Measurements from ENCODE around the gene C16orf96. TPM values are rescaled to one million over a fixed set of nuclear protein-coding genes. Genes with fewer than 3 reads are reported as not detected.
"Not testable (repeated sequence)": the region's sequence is repeated elsewhere in the genome, so short reads cannot be mapped to it uniquely, and the experiment has no call there.

The C16orf96 gene
- total RNA-seq, 2 experiments from 2014 or later, result 0.16 to 0.32 TPM

GRCh38 chr16:4564661-4565267, 8.6 kb downstream of the C16orf96 start:
- TF ChIP-seq CTCF (IDR thresholded peaks at IDR 0.05), result no peak
- POLR2A ChIA-PET, result no interaction called here
- ATAC-seq (no peak), DNase-seq (no peak)
- H3K4me3 Mint-ChIP-seq, result no peak overlapping the region
- intact Hi-C loops (cut with micrococcal nuclease), result no loop called here
- H3K4me1 Mint-ChIP-seq (ENCODE audit: low read depth), result peaks cover 5% of the 10 kb centered on the region
- no peaks in the 10 kb centered on the region for H3K36me3 Mint-ChIP-seq (ENCODE audit: low read depth)
- no peaks in the 10 kb centered on the region for H3K9me3 Mint-ChIP-seq
- CTCF ChIA-PET, result interaction anchor here (0.8 to 3.4 kb wide), 2 partner anchors 10 to 21 kb away, joined by 3 to 15 read pairs; no protein-coding TSS in a partner anchor
- H3K27me3 Mint-ChIP-seq, result no peaks in the 10 kb centered on the region
- H3K27ac Mint-ChIP-seq, result no peak overlapping the region

- no peak overlapping the region for H3K4me3 Mint-ChIP-seq
- H3K9me3 Mint-ChIP-seq, result no peaks in the 10 kb centered on the region
- ChIA-PET CTCF (interaction anchor here (1.5 kb wide), 1 partner anchor 19 kb away, joined by 5 read pairs; no protein-coding TSS in a partner anchor), POLR2A (interaction anchor here (0.6 kb wide), 1 partner anchor 44 kb away, joined by 3 read pairs; no protein-coding TSS in a partner anchor)
- no peaks in the 10 kb centered on the region for H3K27me3 Mint-ChIP-seq
- no peak for ATAC-seq
- TF ChIP-seq CTCF (IDR thresholded peaks at IDR 0.05), result no peak
- no peak overlapping the region for H3K27ac Mint-ChIP-seq
- no peaks in the 10 kb centered on the region for H3K36me3 Mint-ChIP-seq (ENCODE audit: low read depth)
- intact Hi-C loops (cut with micrococcal nuclease), result no loop called here
- no peak for DNase-seq
- H3K4me1 Mint-ChIP-seq (ENCODE audit: low read depth), result peaks cover 5% of the 10 kb centered on the region
Observed at GRCh38 chr16:4566144-4566543, 10.0 kb downstream of the C16orf96 start.

GRCh38 chr16:4570086-4570485, 13.9 kb downstream of the C16orf96 start:
- intact Hi-C loops (cut with micrococcal nuclease), result no loop called here
- DNase-seq, result no peak
- ATAC-seq, result no peak
- Mint-ChIP-seq H3K4me3 (no peak overlapping the region), H3K27me3 (no peaks in the 10 kb centered on the region), H3K4me1 (ENCODE audit: low read depth) (peaks cover 5% of the 10 kb centered on the region), H3K9me3 (no peaks in the 10 kb centered on the region), H3K36me3 (ENCODE audit: low read depth) (no peaks in the 10 kb centered on the region), H3K27ac (no peak overlapping the region)
- TF ChIP-seq CTCF (IDR thresholded peaks at IDR 0.05), result no peak
- ChIA-PET CTCF (interaction anchor here (1.0 to 4.0 kb wide), 5 partner anchors 14 to 65 kb away, joined by 3 to 15 read pairs (median 4); partner anchors contain the start of gene C16orf96), POLR2A (interaction anchor here (0.8 kb wide), 1 partner anchor 94 kb away, joined by 3 read pairs; the partner anchor contains the start of gene HMOX2)

GRCh38 chr16:4570688-4571321, 14.7 kb downstream of the C16orf96 start:
- POLR2A ChIA-PET, result no interaction called here
- TF ChIP-seq CTCF (IDR thresholded peaks at IDR 0.05), result no peak
- DNase-seq (no peak), ATAC-seq (no peak)
- H3K36me3 Mint-ChIP-seq (ENCODE audit: low read depth), result no peaks in the 10 kb centered on the region
- CTCF ChIA-PET, result interaction anchor here (1.0 to 4.0 kb wide), 3 partner anchors 14 to 22 kb away, joined by 3 to 15 read pairs (median 7); no protein-coding TSS in a partner anchor
- intact Hi-C loops (cut with micrococcal nuclease), result no loop called here
- no peak overlapping the region for H3K4me3 Mint-ChIP-seq
- H3K27ac Mint-ChIP-seq, result no peak overlapping the region
- peaks cover 5% of the 10 kb centered on the region for H3K4me1 Mint-ChIP-seq (ENCODE audit: low read depth)
- H3K9me3 Mint-ChIP-seq, result no peaks in the 10 kb centered on the region
- no peaks in the 10 kb centered on the region for H3K27me3 Mint-ChIP-seq

- DNase-seq (no peak), ATAC-seq (no peak)
- TF ChIP-seq CTCF (IDR thresholded peaks at IDR 0.05), result no peak
- Mint-ChIP-seq H3K36me3 (ENCODE audit: low read depth) (no peaks in the 10 kb centered on the region), H3K4me3 (no peak overlapping the region), H3K9me3 (no peaks in the 10 kb centered on the region), H3K27ac (no peak overlapping the region), H3K27me3 (no peaks in the 10 kb centered on the region), H3K4me1 (ENCODE audit: low read depth) (no peaks in the 10 kb centered on the region)
- intact Hi-C loops (cut with micrococcal nuclease), result no loop called here
- CTCF ChIA-PET, result interaction anchor here (0.6 to 4.0 kb wide), 5 partner anchors 13 to 986 kb away, joined by 3 to 15 read pairs (median 3); no protein-coding TSS in a partner anchor
- POLR2A ChIA-PET, result no interaction called here
Observed at GRCh38 chr16:4572715-4573114, 16.6 kb downstream of the C16orf96 start.

GRCh38 chr16:4573926-4574325, 17.8 kb downstream of the C16orf96 start:
- DNase-seq; H3K27ac Mint-ChIP-seq; H3K9me3 Mint-ChIP-seq; POLR2A ChIA-PET; H3K27me3 Mint-ChIP-seq; ATAC-seq; H3K4me1 Mint-ChIP-seq (ENCODE audit: low read depth); intact Hi-C loops (cut with micrococcal nuclease); H3K4me3 Mint-ChIP-seq; H3K36me3 Mint-ChIP-seq (ENCODE audit: low read depth): not testable (repeated sequence)
- CTCF ChIA-PET, result interaction anchor here (1.8 to 1.9 kb wide), 2 partner anchors 68 to 171 kb away, joined by 5 to 6 read pairs; no protein-coding TSS in a partner anchor
